GM21576 (cell line): ENCODE data around the gene ENPP3.

Experiments
- ATAC-seq: cut with Tn5 transposase; IDR thresholded peaks from one replicate; pipeline ENCODE4 v1.9.1; 2021; ENCODE audit warnings: mild to moderate bottlenecking, moderate library complexity; ENCODE audit not compliant: unreplicated experiment

Gene ENPP3

GRCh38 chr6:131763749-131764148 is 126.6 kb downstream of the ENPP3 start:
- ATAC-seq = no peak

- ATAC-seq = no peak
Observed at GRCh38 chr6:131764350-131764749, 127.2 kb downstream of the ENPP3 start.

- ATAC-seq = no peak
Observed at GRCh38 chr6:131765081-131765803, 128.1 kb downstream of the ENPP3 start.

GRCh38 chr6:131765804-131766135 is 128.7 kb downstream of the ENPP3 start:
- no peak for ATAC-seq

DNA sequence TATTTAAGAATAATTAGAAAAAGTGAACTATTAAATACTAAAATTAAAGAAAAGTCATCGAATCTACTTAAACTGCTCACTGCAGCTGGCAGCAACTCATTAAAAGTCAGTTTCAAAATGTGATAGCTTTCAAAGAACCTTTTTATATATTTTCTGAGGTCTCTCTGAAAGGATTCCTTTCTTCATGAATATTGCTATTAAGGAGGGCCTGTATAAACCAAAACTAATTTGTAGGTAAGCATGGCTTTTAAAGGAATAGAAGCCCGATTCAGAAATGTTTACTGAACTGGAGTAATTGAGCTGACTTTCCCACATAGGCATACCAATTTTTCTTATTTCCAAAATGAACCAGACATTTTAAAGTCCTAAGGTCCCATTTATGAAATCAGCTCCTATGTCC is 129.5 kb downstream of the ENPP3 start:
- ATAC-seq = no peak

GRCh38 chr6:131768964-131769363 is 131.9 kb downstream of the ENPP3 start:
- no peak for ATAC-seq

DNA sequence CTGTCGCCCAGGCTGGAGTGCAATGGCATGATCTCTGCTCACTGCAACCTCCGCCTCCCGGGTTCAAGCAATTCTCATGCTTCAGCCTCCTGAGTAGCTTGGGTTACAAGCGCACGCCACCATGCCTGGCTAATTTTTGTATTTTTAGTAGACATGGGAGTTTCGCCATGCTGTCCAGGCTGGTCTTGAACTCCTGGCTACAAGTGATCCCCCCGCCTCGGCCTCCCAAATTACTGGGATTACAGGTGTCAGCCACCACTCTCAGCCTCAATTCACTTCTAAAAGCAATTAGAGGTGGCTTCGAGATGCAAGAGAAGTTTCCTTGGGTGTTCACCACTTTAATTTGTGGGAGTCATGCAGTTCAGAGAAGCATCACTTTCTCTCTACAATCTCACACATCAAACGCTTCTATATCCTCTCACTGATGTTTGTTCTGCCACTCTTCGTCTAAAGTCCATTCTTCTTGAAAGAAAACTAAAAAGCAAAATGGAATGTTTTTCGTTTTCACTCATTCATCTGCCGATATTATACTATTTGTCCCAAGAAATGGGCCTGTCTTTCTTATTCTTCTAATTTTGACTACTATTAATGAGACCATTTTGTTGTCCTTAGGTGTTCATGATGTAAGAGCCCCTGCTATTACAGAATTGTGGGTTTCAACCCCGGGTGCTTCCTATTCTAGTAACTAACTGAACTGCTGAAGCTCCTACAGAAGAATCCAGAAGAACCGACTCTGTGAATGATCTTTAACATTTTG is 132.5 kb downstream of the ENPP3 start:
- no peak for ATAC-seq

- no peak for ATAC-seq
Observed at GRCh38 chr6:131770776-131771175, 133.7 kb downstream of the ENPP3 start.

DNA sequence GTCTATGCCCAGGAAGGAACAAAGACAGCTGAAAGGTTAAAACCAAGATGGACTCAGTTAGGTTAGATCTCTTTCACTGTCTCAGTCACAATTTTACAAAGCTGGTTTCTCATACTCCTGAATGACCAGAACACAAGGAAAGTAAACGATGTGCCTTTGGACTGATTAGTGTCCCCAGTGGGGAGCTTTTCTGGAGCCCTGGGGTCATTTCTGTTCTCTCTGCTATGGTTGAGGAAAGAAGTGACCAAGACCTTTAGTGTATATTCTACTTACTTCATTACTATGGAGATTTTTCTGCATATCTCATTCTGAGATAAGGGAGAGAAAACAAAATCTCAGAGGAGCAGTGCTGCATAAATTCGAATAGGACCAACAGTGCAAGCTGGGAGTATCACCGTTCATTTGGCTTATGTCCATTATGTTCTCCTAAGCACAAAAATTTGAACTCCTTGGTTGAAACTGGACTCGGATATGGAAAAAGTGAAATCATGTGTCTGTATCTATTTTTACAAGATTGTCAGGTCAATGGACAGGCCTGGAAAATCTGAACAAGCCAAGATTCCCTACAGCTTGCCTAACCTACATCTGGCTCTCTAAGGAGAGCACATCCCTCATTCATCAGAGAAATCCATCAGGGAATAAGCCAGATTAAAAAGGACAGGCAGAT is 136.3 kb downstream of the ENPP3 start:
- ATAC-seq = no peak

- no peak for ATAC-seq
Observed at GRCh38 chr6:131775886-131776285, 138.8 kb downstream of the ENPP3 start.

DNA sequence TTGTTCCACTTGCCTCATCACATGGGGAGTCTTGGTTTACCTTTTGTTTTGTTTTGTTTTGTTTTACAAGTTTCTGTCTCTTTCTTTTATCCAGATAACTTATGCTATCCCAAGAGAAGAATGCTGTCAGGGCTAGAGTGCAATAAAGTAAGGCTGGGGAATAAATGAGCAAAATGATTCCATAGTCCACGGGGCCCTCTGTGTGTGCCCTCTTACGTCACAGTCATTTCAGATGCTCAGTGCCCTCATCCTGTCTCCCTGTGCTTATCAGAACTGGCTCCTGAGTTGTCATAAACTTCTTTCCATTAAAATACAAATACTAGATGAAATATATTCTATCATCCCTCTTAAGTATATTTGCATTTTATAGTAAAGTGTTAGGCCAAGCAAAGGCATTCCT is 139.9 kb downstream of the ENPP3 start:
- ATAC-seq = no peak

DNA sequence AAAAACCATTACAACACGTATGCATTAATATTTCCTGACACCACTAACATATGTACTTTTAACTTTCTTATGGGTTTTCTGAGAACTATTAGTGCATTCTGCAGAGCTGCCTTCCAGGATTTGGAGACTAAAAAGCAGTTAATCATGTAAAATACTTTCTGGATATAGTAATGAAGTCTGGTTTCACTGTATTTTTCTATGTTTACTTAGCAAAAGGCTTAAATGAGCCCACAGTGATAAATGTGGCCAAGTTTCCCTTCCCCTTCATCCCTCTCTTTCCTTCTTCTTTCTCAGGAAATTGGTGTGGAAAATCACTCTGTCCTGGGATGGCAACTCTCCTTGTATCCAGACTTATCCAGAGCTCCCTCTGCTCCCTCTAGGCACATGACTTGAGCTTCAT is 141.1 kb downstream of the ENPP3 start:
- ATAC-seq = no peak

GRCh38 chr6:131779304-131779703 is 142.2 kb downstream of the ENPP3 start:
- ATAC-seq = no peak

DNA sequence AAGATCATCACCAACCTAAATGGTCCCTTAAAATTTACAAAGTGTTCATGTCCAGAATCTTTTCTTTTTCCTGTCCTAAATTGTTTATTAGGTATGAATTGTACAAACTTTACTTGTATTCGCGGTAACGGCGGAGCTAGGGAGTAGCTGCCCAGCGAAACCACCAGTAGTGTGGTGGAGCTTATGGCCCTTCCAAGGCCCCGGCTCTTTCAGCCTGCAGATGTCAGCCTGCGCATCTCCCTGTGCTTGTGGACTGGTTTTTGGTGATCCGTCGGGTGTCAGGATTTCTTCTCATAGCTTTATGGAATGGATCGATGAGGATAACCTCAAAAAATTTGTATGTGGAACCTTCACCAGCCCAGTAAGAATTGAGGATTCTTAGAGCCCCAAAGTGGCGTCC is 143.5 kb downstream of the ENPP3 start:
- no peak for ATAC-seq

- ATAC-seq = no peak
Observed at GRCh38 chr6:131781687-131782086, 144.6 kb downstream of the ENPP3 start.

DNA sequence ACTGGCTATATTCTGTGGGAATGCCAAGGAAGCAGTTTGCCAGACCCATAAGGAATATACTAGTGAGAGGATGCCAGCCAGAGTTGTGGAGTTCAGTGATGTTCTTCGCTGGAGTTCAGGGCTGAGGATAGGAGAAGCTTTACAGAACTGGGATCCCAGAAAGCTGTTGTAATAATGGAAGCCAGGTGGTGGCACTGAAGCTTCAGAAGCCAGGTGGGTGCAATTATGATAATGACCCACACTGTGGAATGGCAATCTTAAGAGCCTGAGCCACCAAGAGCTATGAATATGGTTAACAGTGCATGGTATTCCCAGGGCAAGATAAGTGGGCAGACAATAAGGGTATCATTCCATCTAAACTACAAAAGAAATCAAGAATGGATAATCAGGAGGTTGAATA is 145.7 kb downstream of the ENPP3 start:
- ATAC-seq = no peak

DNA sequence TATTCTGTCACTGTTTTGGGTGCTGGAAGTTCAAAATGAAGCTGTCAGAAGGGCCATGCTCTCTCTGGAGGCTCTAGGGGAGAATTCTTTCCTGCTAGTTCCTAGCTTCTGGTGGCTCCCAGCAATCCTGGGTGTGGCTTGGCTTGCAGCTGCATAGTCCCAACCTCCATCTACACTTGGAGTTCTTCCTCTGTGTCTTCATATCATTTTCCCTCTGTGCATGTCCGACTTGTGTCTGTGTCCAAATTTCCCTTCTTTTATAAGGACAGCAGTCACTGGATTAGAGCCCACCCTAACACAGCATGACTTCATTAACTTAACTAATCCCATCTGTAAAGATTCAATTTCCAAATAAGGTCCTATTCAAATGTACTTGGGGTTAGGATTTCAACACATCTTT is 147.5 kb downstream of the ENPP3 start:
- no peak for ATAC-seq

- ATAC-seq = no peak
Observed at GRCh38 chr6:131787079-131787478, 150.0 kb downstream of the ENPP3 start.

GRCh38 chr6:131787766-131788712 is 150.9 kb downstream of the ENPP3 start:
- ATAC-seq = no peak

GRCh38 chr6:131789219-131789618 is 152.1 kb downstream of the ENPP3 start:
- no peak for ATAC-seq

- no peak for ATAC-seq
Observed at GRCh38 chr6:131791476-131791875, 154.4 kb downstream of the ENPP3 start.
